Activated CD4-positive, alpha-beta T cell treated with anti-CD3 and anti-CD28 coated beads, Interleukin-2, amount 10 ng/mL, durations not matched to agents 24 days and 14 days (primary cell): Measurements from ENCODE around the gene FRMD5. TPM values are rescaled to one million over a fixed set of nuclear protein-coding genes. Genes with fewer than 3 reads are reported as not detected.
"Not testable (repeated sequence)": the region's sequence is repeated elsewhere in the genome, so short reads cannot be mapped to it uniquely, and the experiment has no call there.

ENCODE experiments used
- DNase-seq: peaks from one replicate; pipeline ENCODE4 v3.0.0; 2022
- H3K27ac Mint-ChIP-seq: one replicate; pipeline ENCODE4 v1.8.0; 2022; ENCODE audit warnings: mild to moderate bottlenecking, mixed read lengths
- H3K27me3 Mint-ChIP-seq: one replicate; pipeline ENCODE4 v1.8.0; 2022; ENCODE audit warnings: mixed read lengths
- H3K36me3 Mint-ChIP-seq: one replicate; pipeline ENCODE4 v1.8.0; 2022; ENCODE audit warnings: low read depth, mild to moderate bottlenecking, mixed read lengths
- H3K4me1 Mint-ChIP-seq: one replicate; pipeline ENCODE4 v1.8.0; 2021; ENCODE audit warnings: mixed read lengths
- H3K4me3 Mint-ChIP-seq: one replicate; pipeline ENCODE4 v1.8.0; 2022; ENCODE audit warnings: mild to moderate bottlenecking, moderate library complexity, mixed read lengths
- H3K9me3 Mint-ChIP-seq: one replicate; pipeline ENCODE4 v1.8.0; 2021; ENCODE audit warnings: mixed read lengths
- intact Hi-C: fragments of 100-400 bp; cut with micrococcal nuclease; formaldehyde crosslinking; loops from one replicate; pipeline ENCODE4 v1.15.1; 2023
- total RNA-seq: library from RNA; stranded (reverse); gene quantifications from 2 replicates; pipeline ENCODE4 v1.2.3, GENCODE V29; 2022

Gene FRMD5
- total RNA-seq, 1 donor from 2014 or later, result not detected

- Mint-ChIP-seq H3K4me1 (peaks cover 5% of the 10 kb centered on the region), H3K27me3 (no peaks in the 10 kb centered on the region), H3K9me3 (no peaks in the 10 kb centered on the region), H3K4me3 (no peak overlapping the region), H3K36me3 (peaks cover 61% of the 10 kb centered on the region), H3K27ac (no peak overlapping the region)
- DNase-seq, result no peak
- intact Hi-C loops, result no loop called here
These were observed 340.3 kb downstream of the FRMD5 start for GRCh38 chr15:43854801-43855200.

- intact Hi-C loops, result no loop called here
- Mint-ChIP-seq H3K4me3 (no peak overlapping the region), H3K4me1 (peaks cover 3% of the 10 kb centered on the region), H3K27me3 (no peaks in the 10 kb centered on the region), H3K9me3 (no peaks in the 10 kb centered on the region), H3K27ac (no peak overlapping the region), H3K36me3 (peaks cover 57% of the 10 kb centered on the region)
- DNase-seq, result no peak
These were observed 342.5 kb downstream of the FRMD5 start for GRCh38 chr15:43852607-43853006.

GRCh38 chr15:43851251-43851650, 343.8 kb downstream of the FRMD5 start:
- no peak for DNase-seq
- H3K27me3 Mint-ChIP-seq, result no peaks in the 10 kb centered on the region
- no peaks in the 10 kb centered on the region for H3K9me3 Mint-ChIP-seq
- intact Hi-C loops, result no loop called here
- no peak overlapping the region for H3K4me3 Mint-ChIP-seq
- H3K27ac Mint-ChIP-seq, result no peak overlapping the region
- peaks cover 3% of the 10 kb centered on the region for H3K4me1 Mint-ChIP-seq
- peaks cover 50% of the 10 kb centered on the region for H3K36me3 Mint-ChIP-seq

- Mint-ChIP-seq H3K9me3 (no peaks in the 10 kb centered on the region), H3K4me3 (no peak overlapping the region), H3K27ac (no peak overlapping the region), H3K36me3 (peaks cover 44% of the 10 kb centered on the region), H3K4me1 (peaks cover 2% of the 10 kb centered on the region), H3K27me3 (no peaks in the 10 kb centered on the region)
- DNase-seq, result no peak
- intact Hi-C loops, result no loop called here
These were observed 349.6 kb downstream of the FRMD5 start for GRCh38 chr15:43845421-43845820.

- peak overlapping the region; percentile 66 for H3K4me3 Mint-ChIP-seq
- H3K36me3 Mint-ChIP-seq, result peaks cover 54% of the 10 kb centered on the region
- H3K27me3 Mint-ChIP-seq, H3K27ac Mint-ChIP-seq, DNase-seq, H3K9me3 Mint-ChIP-seq, intact Hi-C loops: not testable (repeated sequence)
- H3K4me1 Mint-ChIP-seq, result peaks cover 29% of the 10 kb centered on the region
These were observed 362.6 kb downstream of the FRMD5 start for GRCh38 chr15:43832485-43832884.

- H3K36me3 Mint-ChIP-seq, result peaks cover 55% of the 10 kb centered on the region
- H3K9me3 Mint-ChIP-seq, DNase-seq, intact Hi-C loops, H3K27me3 Mint-ChIP-seq: not testable (repeated sequence)
- H3K4me1 Mint-ChIP-seq, result peaks cover 30% of the 10 kb centered on the region
- H3K4me3 Mint-ChIP-seq, result peak overlapping the region; percentile 66
- peak overlapping the region; percentile 35 for H3K27ac Mint-ChIP-seq
These were observed 363.5 kb downstream of the FRMD5 start for GRCh38 chr15:43831519-43832052.

GRCh38 chr15:43830691-43831275, 364.3 kb downstream of the FRMD5 start:
- H3K4me1 Mint-ChIP-seq, result peaks cover 34% of the 10 kb centered on the region
- DNase-seq, H3K27me3 Mint-ChIP-seq, intact Hi-C loops, H3K9me3 Mint-ChIP-seq, H3K27ac Mint-ChIP-seq: not testable (repeated sequence)
- peak overlapping the region; percentile 28 for H3K4me3 Mint-ChIP-seq
- H3K36me3 Mint-ChIP-seq, result peaks cover 48% of the 10 kb centered on the region

GRCh38 chr15:43829951-43830540, 365.0 kb downstream of the FRMD5 start:
- not testable (repeated sequence) for H3K9me3 Mint-ChIP-seq, H3K27me3 Mint-ChIP-seq, DNase-seq
- intact Hi-C loops, result loop anchor here (10.0 kb wide), 2 partner anchors 715 to 895 kb away; no protein-coding TSS in a partner anchor
- peak overlapping the region; percentile 75 for H3K27ac Mint-ChIP-seq
- H3K36me3 Mint-ChIP-seq, result peaks cover 44% of the 10 kb centered on the region
- peak overlapping the region; percentile 90 for H3K4me3 Mint-ChIP-seq
- peaks cover 34% of the 10 kb centered on the region for H3K4me1 Mint-ChIP-seq

GRCh38 chr15:43828061-43828657, 366.9 kb downstream of the FRMD5 start:
- H3K4me3 Mint-ChIP-seq, result peak overlapping the region; percentile 90
- peak overlapping the region; percentile 92 for H3K27ac Mint-ChIP-seq
- peaks cover 44% of the 10 kb centered on the region for H3K4me1 Mint-ChIP-seq
- H3K9me3 Mint-ChIP-seq, result peaks cover 5% of the 10 kb centered on the region
- DNase-seq, result peak; percentile 76
- no peaks in the 10 kb centered on the region for H3K27me3 Mint-ChIP-seq
- peaks cover 40% of the 10 kb centered on the region for H3K36me3 Mint-ChIP-seq
- intact Hi-C loops, result loop anchor here (10.0 kb wide), 2 partner anchors 717 to 897 kb away; no protein-coding TSS in a partner anchor

GRCh38 chr15:43826508-43827341, 368.3 kb downstream of the FRMD5 start, which contains the start of gene WDR76:
TSS of gene WDR76 (plus strand) at chr15:43827002. CDS start at chr15:43827033, 31 bp downstream.
- intact Hi-C loops, result loop anchor here (2.0 to 10.0 kb wide), 4 partner anchors 34 to 898 kb away; partner anchors contain the start of gene SERF2
- peak; percentile 95 for DNase-seq
- Mint-ChIP-seq H3K4me3 (peak within 1 kb of the TSS; percentile 90), H3K36me3 (peaks cover 37% of the 10 kb centered on the region), H3K9me3 (peaks cover 5% of the 10 kb centered on the region), H3K4me1 (peaks cover 42% of the 10 kb centered on the region), H3K27me3 (no peaks in the 10 kb centered on the region), H3K27ac (peak within 1 kb of the TSS; percentile 92)

- intact Hi-C loops, result loop anchor here (2.0 to 10.0 kb wide), 4 partner anchors 33 to 899 kb away; partner anchors contain the start of gene SERF2
- H3K27me3 Mint-ChIP-seq, result no peaks in the 10 kb centered on the region
- peak overlapping the region; percentile 90 for H3K4me3 Mint-ChIP-seq
- DNase-seq, result no peak
- H3K9me3 Mint-ChIP-seq, result peaks cover 5% of the 10 kb centered on the region
- peaks cover 39% of the 10 kb centered on the region for H3K36me3 Mint-ChIP-seq
- peak overlapping the region; percentile 92 for H3K27ac Mint-ChIP-seq
- H3K4me1 Mint-ChIP-seq, result peaks cover 44% of the 10 kb centered on the region
These were observed 369.0 kb downstream of the FRMD5 start for GRCh38 chr15:43826029-43826507.

GRCh38 chr15:43825305-43825704, 369.8 kb downstream of the FRMD5 start:
- intact Hi-C loops, result loop anchor here (10.0 kb wide), 2 partner anchors 719 to 899 kb away; no protein-coding TSS in a partner anchor
- not testable (repeated sequence) for H3K27me3 Mint-ChIP-seq, H3K4me3 Mint-ChIP-seq, H3K9me3 Mint-ChIP-seq
- peak; percentile 65 for DNase-seq
- peaks cover 36% of the 10 kb centered on the region for H3K36me3 Mint-ChIP-seq
- H3K4me1 Mint-ChIP-seq, result peaks cover 42% of the 10 kb centered on the region
- peak overlapping the region; percentile 29 for H3K27ac Mint-ChIP-seq
